H1 (cell line): ENCODE data around the gene CNPY4. TPM values are rescaled to one million over a fixed set of nuclear protein-coding genes. Genes with fewer than 3 reads are reported as not detected.
A peak's percentile ranks its signal among the peaks of the same experiment; 100 is the strongest.

Source experiments
- CTCF ChIA-PET: fragments of 300-600 bp; sonication (Branson Sonifier 250); formaldehyde crosslinking; loops from one replicate; lab custom pipeline; 2021; ENCODE audit not compliant: partially characterized antibody; lab: Charles Lee
- POLR2A ChIA-PET: fragments of 300-600 bp; sonication (Branson Sonifier 250); formaldehyde crosslinking; loops from one replicate; lab custom pipeline; 2021; ENCODE audit warnings: inconsistent platforms; ENCODE audit not compliant: partially characterized antibody; lab: Charles Lee
- DNase-seq, 2 experiments: peaks; one replicate each; pipeline versions ENCODE4 v3.0.0 to v3.0.0-alpha.2; 2010 to 2022; ENCODE audit warnings: low spot score in 2 of 2, low read depth in 1 of 2, mixed read lengths in 1 of 2
- FAIRE-seq: peaks from 2 replicates; lab custom pipeline; 2011; peaks lifted over from hg19 to GRCh38; lab: Jason Lieb, UNC
- H2AFZ ChIP-seq: 2 replicates; pipeline ENCODE4 v1.8.1; 2012; ENCODE audit warnings: low read length, inconsistent platforms
- H2AK5ac ChIP-seq: 2 replicates; pipeline ENCODE4 v1.6.1; 2013; ENCODE audit warnings: low read depth, low read length
- H2BK120ac ChIP-seq: replicated peaks from 2 replicates; pipeline ENCODE3; 2013; ENCODE audit warnings: low read depth, low read length, inconsistent platforms
- H2BK12ac ChIP-seq: 2 replicates; pipeline ENCODE4 v1.6.1; 2013; ENCODE audit warnings: low read depth, low read length
- H2BK15ac ChIP-seq: 2 replicates; pipeline ENCODE4 v1.6.1; 2013; ENCODE audit warnings: low read length
- H2BK20ac ChIP-seq: 2 replicates; pipeline ENCODE4 v1.6.1; 2013; ENCODE audit warnings: low read length
- H2BK5ac ChIP-seq: 2 replicates; pipeline ENCODE4 v1.6.1; 2013; ENCODE audit warnings: low read depth, low read length
- H3K14ac ChIP-seq: 2 replicates; pipeline ENCODE4 v1.6.1; 2013; ENCODE audit warnings: inconsistent platforms; ENCODE audit not compliant: insufficient read length
- H3K18ac ChIP-seq: 2 replicates; pipeline ENCODE4 v1.6.1; 2013; ENCODE audit warnings: low read length; ENCODE audit errors: extremely low read depth
- H3K23ac ChIP-seq: 2 replicates; pipeline ENCODE4 v1.6.1; 2013; ENCODE audit warnings: inconsistent platforms; ENCODE audit not compliant: insufficient read length
- H3K23me2 ChIP-seq: 2 replicates; pipeline ENCODE4 v1.6.1; 2013; ENCODE audit warnings: low read depth, low read length
- H3K27ac ChIP-seq: 2 replicates; pipeline ENCODE4 v1.6.1; 2011; ENCODE audit warnings: low read depth, low read length, inconsistent platforms
- H3K27me3 ChIP-seq, 4 experiments: replicated peaks in 1 of 4; 1 replicate in 1 of 4; 2 replicates in 3 of 4; pipeline versions ENCODE4 v1.6.1 to v1.8.1; 2011 to 2013; ENCODE audit warnings: low read length in 3 of 4, mild to moderate bottlenecking in 3 of 4, inconsistent platforms in 2 of 4, mixed read lengths in 2 of 4, moderate library complexity in 1 of 4; ENCODE audit not compliant: control insufficient read depth in 3 of 4, insufficient read depth in 3 of 4; ENCODE audit errors: extremely low read depth in 1 of 4
- H3K36me3 ChIP-seq, 4 experiments: 2 replicates each; pipeline versions ENCODE4 v1.6.1 to v1.8.1; 2011 to 2013; ENCODE audit warnings: mild to moderate bottlenecking in 4 of 4, low read length in 3 of 4, moderate library complexity in 2 of 4, control low read depth in 1 of 4, inconsistent platforms in 1 of 4; ENCODE audit not compliant: insufficient read depth in 4 of 4, control insufficient read depth in 2 of 4
- H3K4ac ChIP-seq: replicated peaks from 2 replicates; pipeline ENCODE3; 2013; ENCODE audit warnings: low read length, low read depth, mixed read lengths, inconsistent platforms; ENCODE audit not compliant: insufficient read length
- H3K4me1 ChIP-seq, 4 experiments: replicated peaks in 1 of 4; 1 replicate in 1 of 4; 2 replicates in 3 of 4; pipeline versions ENCODE4 v1.6.1 to v1.8.1; 2011 to 2013; ENCODE audit warnings: low read length in 3 of 4, inconsistent platforms in 2 of 4, mixed read lengths in 1 of 4; ENCODE audit not compliant: insufficient read depth in 4 of 4, control insufficient read depth in 3 of 4
- H3K4me2 ChIP-seq, 2 experiments: 2 replicates each; pipeline versions ENCODE4 v1.6.1 to v1.8.1; 2011 to 2013; ENCODE audit warnings: low read depth in 2 of 2, low read length in 2 of 2, control low read depth in 1 of 2, inconsistent platforms in 1 of 2, mild to moderate bottlenecking in 1 of 2; ENCODE audit not compliant: insufficient read depth in 1 of 2
- H3K4me3 ChIP-seq, 4 experiments: fragments of 200-600, 300-600 bp in 1 of 4; sonication (generic), shearing (Covaris generic), sonication (Bioruptor Twin) in 1 of 4; 2 replicates each; pipeline versions ENCODE4 v1.5.1 to v1.8.1; 2011 to 2016; ENCODE audit warnings: low read length in 4 of 4, low read depth in 3 of 4, control low read depth in 2 of 4, inconsistent platforms in 2 of 4, mild to moderate bottlenecking in 2 of 4, mixed read lengths in 1 of 4, moderate library complexity in 1 of 4; ENCODE audit not compliant: insufficient read depth in 2 of 4; ENCODE audit errors: extremely low read depth in 1 of 4
- H3K56ac ChIP-seq: replicated peaks from 2 replicates; pipeline ENCODE3; 2013; ENCODE audit warnings: low read depth, mild to moderate bottlenecking, mixed read lengths, low read length, inconsistent platforms; ENCODE audit not compliant: insufficient read length
- H3K79me1 ChIP-seq: 2 replicates; pipeline ENCODE4 v1.6.1; 2013; ENCODE audit warnings: low read depth, low read length, control low read depth
- H3K79me2 ChIP-seq, 2 experiments: 2 replicates each; pipeline versions ENCODE4 v1.6.1 to v1.8.1; 2012 to 2013; ENCODE audit warnings: low read length in 2 of 2, mild to moderate bottlenecking in 2 of 2, inconsistent platforms in 1 of 2; ENCODE audit not compliant: insufficient read depth in 2 of 2, control insufficient read depth in 1 of 2
- H3K9ac ChIP-seq, 4 experiments: replicated peaks in 1 of 4; 1 replicate in 1 of 4; 2 replicates in 3 of 4; pipeline versions ENCODE4 v1.6.1 to v1.8.1; 2011 to 2013; ENCODE audit warnings: low read depth in 3 of 4, low read length in 3 of 4, control low read depth in 2 of 4, mild to moderate bottlenecking in 2 of 4, moderate library complexity in 2 of 4, inconsistent platforms in 1 of 4; ENCODE audit errors: extremely low read depth in 1 of 4
- H3K9me3 ChIP-seq, 2 experiments: 2 replicates each; pipeline versions ENCODE4 v1.6.1 to v1.8.1; 2012 to 2013; ENCODE audit warnings: mild to moderate bottlenecking in 2 of 2, moderate library complexity in 2 of 2, control low read depth in 1 of 2, inconsistent platforms in 1 of 2, low read depth in 1 of 2, low read length in 1 of 2, mixed read lengths in 1 of 2; ENCODE audit not compliant: insufficient read depth in 2 of 2
- H4K20me1 ChIP-seq, 2 experiments: replicated peaks in 1 of 2; 2 replicates each; pipeline versions ENCODE3 to v1.8.1; 2011 to 2013; ENCODE audit warnings: inconsistent platforms in 2 of 2, low read length in 2 of 2, mild to moderate bottlenecking in 1 of 2; ENCODE audit not compliant: insufficient read depth in 2 of 2, control insufficient read depth in 1 of 2
- H4K5ac ChIP-seq: 2 replicates; pipeline ENCODE4 v1.6.1; 2013; ENCODE audit warnings: low read length, low read depth, mixed read lengths, inconsistent platforms; ENCODE audit not compliant: insufficient read length
- H4K8ac ChIP-seq: 2 replicates; pipeline ENCODE4 v1.8.0; 2013; ENCODE audit warnings: mild to moderate bottlenecking, moderate library complexity, low read length, inconsistent platforms; ENCODE audit not compliant: insufficient read depth; ENCODE audit errors: extremely low read depth
- H4K91ac ChIP-seq: replicated peaks from 2 replicates; pipeline ENCODE3; 2013; ENCODE audit warnings: low read length, mixed read lengths, inconsistent platforms; ENCODE audit not compliant: insufficient read length
- CHD2 ChIP-seq: IDR thresholded peaks from 2 replicates; pipeline ENCODE4 v1.6.1; 2012; ENCODE audit warnings: low read length, improper control_type of control experiment
- EGR1 ChIP-seq: IDR thresholded peaks from 2 replicates; pipeline ENCODE4 v1.6.1; 2011; ENCODE audit warnings: low read depth, low read length, borderline replicate concordance
- NANOG ChIP-seq: IDR thresholded peaks from 2 replicates; pipeline ENCODE4 v1.6.1; 2011; ENCODE audit warnings: low read length, low read depth, mild to moderate bottlenecking, inconsistent platforms; ENCODE audit not compliant: insufficient read depth, poor library complexity, severe bottlenecking
- NRF1 ChIP-seq: IDR thresholded peaks from 2 replicates; pipeline ENCODE4 v1.6.1; 2011; ENCODE audit warnings: mild to moderate bottlenecking, low read depth, low read length, improper control_type of control experiment
- POLR2AphosphoS5 ChIP-seq: IDR thresholded peaks from 2 replicates; pipeline ENCODE4 v1.6.1; 2011; ENCODE audit warnings: low read depth, low read length
- SAP30 ChIP-seq: fragments of 300-600 bp; sonication (generic); IDR thresholded peaks from 2 replicates; pipeline ENCODE4 v1.7.1; 2012; ENCODE audit warnings: low read length, moderate library complexity, mild to moderate bottlenecking, inconsistent platforms; ENCODE audit not compliant: insufficient read depth, insufficient replicate concordance
- SIN3A ChIP-seq, 2 experiments: IDR thresholded peaks in 1 of 2; conservative IDR thresholded peaks in 1 of 2; 2 replicates each; pipeline ENCODE4 v1.6.1; 2011 to 2012; ENCODE audit warnings: low read length in 2 of 2, improper control_type of control experiment in 1 of 2, low read depth in 1 of 2, mild to moderate bottlenecking in 1 of 2
- SP1 ChIP-seq: IDR thresholded peaks from 2 replicates; pipeline ENCODE4 v1.6.1; 2011; ENCODE audit warnings: low read depth, low read length
- TAF1 ChIP-seq: IDR thresholded peaks from 2 replicates; pipeline ENCODE4 v1.6.1; 2011; ENCODE audit warnings: mild to moderate bottlenecking, low read depth, low read length
- TAF7 ChIP-seq: optimal IDR thresholded peaks from 2 replicates; pipeline ENCODE3; 2011; ENCODE audit warnings: low read depth, mild to moderate bottlenecking, inconsistent platforms, low read length, moderate library complexity, borderline replicate concordance
- TBP ChIP-seq: IDR thresholded peaks from 2 replicates; pipeline ENCODE4 v1.6.1; 2011; ENCODE audit warnings: low read depth, low read length, improper control_type of control experiment
- TEAD4 ChIP-seq: IDR thresholded peaks from 2 replicates; pipeline ENCODE4 v1.6.1; 2012; ENCODE audit warnings: low read depth, low read length, inconsistent platforms, mixed read lengths
- WGBS, 2 experiments: shearing (Covaris generic) in 1 of 2; methylation state at CpG; one replicate each; pipeline versions ENCODE4 v1.1.6 to v1.1.7; 2013 to 2015; ENCODE audit warnings: low lambda C conversion rate in 2 of 2, mixed read lengths in 2 of 2, inconsistent platforms in 1 of 2, low coverage in 1 of 2, missing lambda C conversion rate in 1 of 2; ENCODE audit not compliant: insufficient replicate concordance in 2 of 2, insufficient coverage in 1 of 2, insufficient read length in 1 of 2; ENCODE audit errors: extremely low coverage in 1 of 2, missing lambda C conversion rate in 1 of 2; 5-methylcytosine and 5-hydroxymethylcytosine counted together
- polyA plus RNA-seq, 7 experiments: library from polyadenylated mRNA; depleted of rRNA in 3 of 7; stranded (reverse) in 5 of 7; unstranded in 2 of 7; fragments of >200 nt in 5 of 7; fragments of 200-250 nt in 2 of 7; gene quantifications; 1 replicate in 5 of 7; 2 replicates in 1 of 7; 4 replicates in 1 of 7; pipeline versions ENCODE4 v1.2.1 to v1.2.3, GENCODE V29; 2011 to 2013; ENCODE audit warnings: missing spikeins in 2 of 7, mixed read lengths in 2 of 7
- total RNA-seq: library from RNA; stranded (reverse); fragmentation: NEBNext Ultra II Directional; extraction: Animal tissue kit (Norgen Biotek cat#: 25700); gene quantifications from 2 replicates; pipeline ENCODE4 v1.2.1, GENCODE V29; 2021

Gene CNPY4
- total and polyA plus RNA-seq, 2 of the 8 experiments (the other 6 are each of a cell fraction or from before 2014, with no cell fraction given): 10.2 to 15.3 TPM

DNA sequence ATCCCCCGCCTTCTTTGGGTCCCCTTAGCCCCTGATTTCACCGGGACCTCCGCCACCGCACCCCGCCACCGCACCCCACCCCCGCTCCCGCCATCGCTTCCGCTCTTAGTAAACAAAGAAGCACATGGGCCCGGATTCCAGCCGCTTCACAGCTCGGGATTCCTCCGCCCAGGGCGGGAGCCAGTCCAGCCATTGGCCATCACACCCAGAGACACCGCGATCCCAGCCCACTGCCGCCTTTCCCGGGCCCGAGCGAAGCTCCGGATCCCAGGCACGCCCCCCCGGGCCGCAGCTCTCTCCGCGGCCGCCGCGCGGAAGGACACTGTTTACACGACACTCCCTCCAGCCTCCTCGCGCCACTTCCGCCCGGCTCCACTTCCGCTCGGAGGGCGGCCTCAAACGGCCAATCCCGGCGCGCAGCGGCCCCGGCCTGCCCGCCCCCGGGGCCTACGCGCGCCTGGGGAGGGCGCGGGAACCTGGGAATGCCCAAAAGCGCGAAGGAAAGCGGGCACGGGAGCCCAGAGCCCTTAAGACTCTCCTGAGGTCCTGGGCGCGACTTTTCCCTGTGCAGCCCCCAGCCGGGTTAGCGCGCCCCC, 18.9 kb upstream of the CNPY4 start:
- H3K18ac ChIP-seq: peak overlapping the region; percentile 99
- peaks cover 8 to 17% of the 10 kb centered on the region in 2 experiments for H4K20me1 ChIP-seq
- peaks cover 0 to 8% (median 3%) of the 10 kb centered on the region in 4 experiments; a peak in 3 of 7 replicates for H3K4me1 ChIP-seq
- H3K27ac ChIP-seq: peak overlapping the region; percentile 98
- DNase-seq (peak in 1 of 2 experiments; percentile 90), FAIRE-seq (no peak)
- peak overlapping the region; percentile 77 to 85; a peak in 3 of 4 replicates for H3K4me2 ChIP-seq
- no peak overlapping the region for H2AFZ ChIP-seq
- peak overlapping the region; percentile 99 for H3K4ac ChIP-seq
- WGBS, 2 experiments: 2% methylated on average over 41 of the region's 61 CpGs; no CpG with 5 or more reads in 1 of the 2 experiments
- peak overlapping the region; percentile 99 for H4K91ac ChIP-seq
- H3K9ac ChIP-seq: peak overlapping the region; percentile 98 to 100 (median 100)
- ChIA-PET CTCF (interaction anchor here (0.7 to 5.9 kb wide), 7 partner anchors 8 to 30 kb away, joined by 3 to 55 read pairs (median 4); partner anchors contain the start of gene MBLAC1), POLR2A (interaction anchor here (0.6 to 20.0 kb wide), 46 partner anchors 12 to 787 kb away, joined by 3 to 722 read pairs (median 5); partner anchors contain the start of genes AZGP1, BUD31, CNPY4 and COPS6)
- peak overlapping the region; percentile 76 to 97 (median 84) for H3K4me3 ChIP-seq
- H3K23ac ChIP-seq: no peak overlapping the region
- peaks cover 39 to 53% (median 41%) of the 10 kb centered on the region in 4 experiments for H3K36me3 ChIP-seq
- peak overlapping the region; percentile 99 for H4K5ac ChIP-seq
- H2BK5ac ChIP-seq: peak overlapping the region; percentile 97
- H2BK20ac ChIP-seq: no peak overlapping the region
- H3K79me1 ChIP-seq: peaks cover 12% of the 10 kb centered on the region
- no peaks in the 10 kb centered on the region for H3K27me3 ChIP-seq
- H3K23me2 ChIP-seq: no peaks in the 10 kb centered on the region; the same call in 1 of the 2 replicates
- H2BK120ac ChIP-seq: no peak overlapping the region
- peak overlapping the region; percentile 100 for H4K8ac ChIP-seq
- H3K79me2 ChIP-seq: peaks cover 9 to 56% of the 10 kb centered on the region in 2 experiments
- no peak overlapping the region; the same call in 1 of the 2 replicates for H2BK12ac ChIP-seq
- no peak overlapping the region for H3K14ac ChIP-seq
- H3K56ac ChIP-seq: peak overlapping the region; percentile 91
- peak overlapping the region; percentile 66 for H2AK5ac ChIP-seq
- no peaks in the 10 kb centered on the region for H3K9me3 ChIP-seq
- H2BK15ac ChIP-seq: no peak overlapping the region
- TF ChIP-seq TEAD4 (peak; percentile 81), SAP30 (peak; percentile 39), SP1 (peak; percentile 24; the same call in 1 of the 2 replicates), TAF7 (peak; percentile 7), POLR2AphosphoS5 (peak; percentile 88), EGR1 (peak; percentile 55; the same call in 1 of the 2 replicates), TAF1 (peak; percentile 91), SIN3A (conservative IDR thresholded peaks at IDR 0.05 in 1 of 2, IDR thresholded peaks at IDR 0.05 in 1 of 2; ENCODE audit: low read depth in 1 of 2, low read length in 2 of 2) (peak; percentile 81 to 94; a peak in 2 of 4 replicates), NRF1 (peak; percentile 15; the same call in 1 of the 2 replicates), NANOG (no peak), CHD2 (peak; percentile 89), TBP (peak; percentile 90)
